Measurements from ENCODE around the gene MRAP2.
"Not testable (repeated sequence)": the region's sequence is repeated elsewhere in the genome, so short reads cannot be mapped to it uniquely, and the experiment has no call there.

The MRAP2 gene

GRCh38 chr6:84065693-84066290 lies 32.2 kb downstream of the MRAP2 start:
- TF ChIP-seq ZNF8 (CRISPR knock-in tag; IDR thresholded peaks at IDR 0.05) (no peak), TCF4 (CRISPR knock-in tag; IDR thresholded peaks at IDR 0.05; ENCODE audit: borderline replicate concordance) (no peak), ZFP3 (CRISPR knock-in tag; IDR thresholded peaks at IDR 0.05) (no peak), POU6F1 (CRISPR knock-in tag; IDR thresholded peaks at IDR 0.05; ENCODE audit: borderline replicate concordance, low read depth) (no peak), OSR1 (CRISPR knock-in tag; IDR thresholded peaks at IDR 0.05) (no peak), PATZ1 (CRISPR knock-in tag; IDR thresholded peaks at IDR 0.05; ENCODE audit: borderline replicate concordance) (no peak), ESRRG (CRISPR knock-in tag; IDR thresholded peaks at IDR 0.05) (no peak), CSDC2 (CRISPR knock-in tag; IDR thresholded peaks at IDR 0.05) (no peak), TSHZ2 (CRISPR knock-in tag; IDR thresholded peaks at IDR 0.05) (no peak), ZNF70 (CRISPR knock-in tag; IDR thresholded peaks at IDR 0.05) (no peak), GLIS3 (CRISPR knock-in tag; IDR thresholded peaks at IDR 0.05) (no peak), CREB5 (CRISPR knock-in tag; IDR thresholded peaks at IDR 0.05; ENCODE audit: low read depth) (no peak), ZC3H10 (CRISPR knock-in tag; IDR thresholded peaks at IDR 0.05) (no peak), ARNTL (CRISPR knock-in tag; IDR thresholded peaks at IDR 0.05; ENCODE audit: borderline replicate concordance, low read depth) (no peak), TOX (CRISPR knock-in tag; IDR thresholded peaks at IDR 0.05; ENCODE audit: borderline replicate concordance) (no peak), RARB (CRISPR knock-in tag; IDR thresholded peaks at IDR 0.05) (no peak)
- ATAC-seq: no peak

- TF ChIP-seq CSRNP3 (CRISPR knock-in tag; IDR thresholded peaks at IDR 0.05): no peak
- no peak for TF ChIP-seq ZFP30 (CRISPR knock-in tag; IDR thresholded peaks at IDR 0.05)
- no peak for TF ChIP-seq ZFP3 (CRISPR knock-in tag; IDR thresholded peaks at IDR 0.05)
- TF ChIP-seq RARB (CRISPR knock-in tag; IDR thresholded peaks at IDR 0.05): no peak
- TF ChIP-seq ZC3H10 (CRISPR knock-in tag; IDR thresholded peaks at IDR 0.05): no peak
- no peak for TF ChIP-seq ZNF70 (CRISPR knock-in tag; IDR thresholded peaks at IDR 0.05)
- no peak for TF ChIP-seq TCF4 (CRISPR knock-in tag; IDR thresholded peaks at IDR 0.05; ENCODE audit: borderline replicate concordance)
- no peak for TF ChIP-seq CREB5 (CRISPR knock-in tag; IDR thresholded peaks at IDR 0.05; ENCODE audit: low read depth)
- no peak for TF ChIP-seq PPARA (CRISPR knock-in tag; IDR thresholded peaks at IDR 0.05; ENCODE audit: borderline replicate concordance)
- ATAC-seq: no peak
These were observed 33.0 kb downstream of the MRAP2 start for GRCh38 chr6:84066536-84066935.

GRCh38 chr6:84068873-84069272 lies 35.3 kb downstream of the MRAP2 start:
- not testable (repeated sequence) for ATAC-seq

Measured in SK-N-SH treated with all-trans-retinoic acid at 6 μM for 48 hours (cell line).